IMR-90 (cell line): ENCODE measurements around the gene SLC26A4. TPM values are rescaled to one million over a fixed set of nuclear protein-coding genes. Genes with fewer than 3 reads are reported as not detected.

Source experiments
- ATAC-seq: fragments of 200-7000 bp; cut with Tn5 transposase; 2 replicates; pipeline ENCODE4 v1.9.1; 2020; ENCODE audit warnings: low read depth, mild to moderate bottlenecking, moderate library complexity
- BruUV-seq: library from RNA; stranded (reverse); fragments of 400-500 nt; replicated peaks from 2 replicates; lab custom pipeline; 2021; lab: Mats Ljungman, UMichigan
- CTCF ChIA-PET: fragments of 300-600 bp; formaldehyde crosslinking; extraction: SDS; loops from one replicate; lab custom pipeline; 2021; ENCODE audit warnings: antibody characterized with exemption; lab: Yijun Ruan, JAX
- POLR2A ChIA-PET: fragments of 300-600 bp; sonication (Branson Sonifier 250); formaldehyde crosslinking; loops from one replicate; lab custom pipeline; 2022; ENCODE audit warnings: antibody characterized with exemption; ENCODE audit not compliant: unreplicated experiment; lab: Charles Lee
- DNase-seq: peaks from one replicate; pipeline ENCODE4 v3.0.0; 2013
- H2AFZ ChIP-seq: replicated peaks from 2 replicates; pipeline ENCODE3; 2013; ENCODE audit warnings: low read length, mild to moderate bottlenecking; ENCODE audit not compliant: poor library complexity
- H2AK5ac ChIP-seq: 2 replicates; pipeline ENCODE4 v1.6.1; 2013; ENCODE audit warnings: low read depth, low read length, inconsistent platforms
- H2AK9ac ChIP-seq: replicated peaks from 2 replicates; pipeline ENCODE3; 2013; ENCODE audit warnings: mild to moderate bottlenecking, low read depth, low read length, moderate library complexity; ENCODE audit not compliant: poor library complexity
- H2BK120ac ChIP-seq: 2 replicates; pipeline ENCODE4 v1.6.1; 2013; ENCODE audit warnings: low read depth, low read length, inconsistent platforms
- H2BK15ac ChIP-seq: 3 replicates; pipeline ENCODE4 v1.6.1; 2013; ENCODE audit warnings: low read depth, low read length, inconsistent platforms
- H2BK20ac ChIP-seq: 2 replicates; pipeline ENCODE4 v1.6.1; 2013; ENCODE audit warnings: low read depth, mild to moderate bottlenecking, inconsistent platforms, low read length, moderate library complexity
- H2BK5ac ChIP-seq: 2 replicates; pipeline ENCODE4 v1.6.1; 2013; ENCODE audit warnings: mild to moderate bottlenecking, low read depth, low read length, inconsistent platforms; ENCODE audit not compliant: poor library complexity, severe bottlenecking
- H3K14ac ChIP-seq: replicated peaks from 2 replicates; pipeline ENCODE4 v1.6.1; 2013; ENCODE audit warnings: low read depth, low read length, inconsistent platforms
- H3K18ac ChIP-seq: 2 replicates; pipeline ENCODE4 v1.6.1; 2013; ENCODE audit warnings: low read depth, low read length, control low read depth
- H3K23ac ChIP-seq: 2 replicates; pipeline ENCODE4 v1.6.1; 2013; ENCODE audit warnings: low read depth, low read length, inconsistent platforms
- H3K27ac ChIP-seq: 2 replicates; pipeline ENCODE4 v1.5.1; 2013; ENCODE audit warnings: mild to moderate bottlenecking, control low read depth, low read length; ENCODE audit not compliant: insufficient read depth
- H3K27me3 ChIP-seq: 2 replicates; pipeline ENCODE4 v1.6.1; 2013; ENCODE audit warnings: low read length; ENCODE audit not compliant: control insufficient read depth, insufficient read depth
- H3K36me3 ChIP-seq: 2 replicates; pipeline ENCODE4 v1.6.1; 2013; ENCODE audit warnings: low read length, mixed read lengths; ENCODE audit not compliant: control insufficient read depth, insufficient read depth
- H3K4ac ChIP-seq: 2 replicates; pipeline ENCODE4 v1.6.1; 2013; ENCODE audit warnings: low read depth, low read length, inconsistent platforms
- H3K4me1 ChIP-seq: 2 replicates; pipeline ENCODE4 v1.6.1; 2013; ENCODE audit warnings: low read length, mixed read lengths; ENCODE audit not compliant: control insufficient read depth, insufficient read depth
- H3K4me2 ChIP-seq: 2 replicates; pipeline ENCODE4 v1.6.1; 2013; ENCODE audit warnings: low read depth, mild to moderate bottlenecking, control low read depth, low read length, moderate library complexity
- H3K4me3 ChIP-seq: 2 replicates; pipeline ENCODE4 v1.5.1; 2013; ENCODE audit warnings: low read depth, mild to moderate bottlenecking, control low read depth, low read length, moderate library complexity; ENCODE audit not compliant: insufficient read depth
- H3K56ac ChIP-seq: 2 replicates; pipeline ENCODE4 v1.6.1; 2013; ENCODE audit warnings: low read length, inconsistent platforms; ENCODE audit not compliant: insufficient read depth; ENCODE audit errors: extremely low read depth
- H3K79me1 ChIP-seq, 2 experiments: 2 replicates each; pipeline ENCODE4 v1.6.1; 2013; ENCODE audit warnings: low read length in 2 of 2, inconsistent platforms in 1 of 2, low read depth in 1 of 2
- H3K9ac ChIP-seq: 2 replicates; pipeline ENCODE4 v1.6.1; 2013; ENCODE audit warnings: low read depth, low read length, control low read depth
- H3K9me1 ChIP-seq: 2 replicates; pipeline ENCODE4 v1.6.1; 2013; ENCODE audit warnings: low read length, inconsistent platforms; ENCODE audit not compliant: insufficient read depth
- H3K9me3 ChIP-seq: 2 replicates; pipeline ENCODE4 v1.6.1; 2013; ENCODE audit warnings: low read length; ENCODE audit not compliant: control insufficient read depth, insufficient read depth
- H4K20me1 ChIP-seq: 2 replicates; pipeline ENCODE4 v1.6.1; 2013; ENCODE audit warnings: low read length, inconsistent platforms; ENCODE audit not compliant: insufficient read depth
- H4K5ac ChIP-seq: 2 replicates; pipeline ENCODE4 v1.6.1; 2013; ENCODE audit warnings: mild to moderate bottlenecking, low read depth, low read length, control low read depth
- H4K8ac ChIP-seq, 2 experiments: 2 replicates each; pipeline ENCODE4 v1.6.1; 2013; ENCODE audit warnings: low read depth in 2 of 2, low read length in 2 of 2, control low read depth in 1 of 2, inconsistent platforms in 1 of 2
- H4K91ac ChIP-seq: 2 replicates; pipeline ENCODE4 v1.6.1; 2013; ENCODE audit warnings: low read depth, low read length, inconsistent platforms; ENCODE audit not compliant: insufficient read depth
- CEBPB ChIP-seq: IDR thresholded peaks from 2 replicates; pipeline ENCODE4 v1.6.1; 2012; ENCODE audit warnings: low read depth, low read length, improper control_type of control experiment
- CHD1 ChIP-seq: IDR thresholded peaks from 2 replicates; pipeline ENCODE4 v1.6.1; 2012; ENCODE audit warnings: low read depth, low read length, improper control_type of control experiment
- ELK1 ChIP-seq: fragments of 150-350 bp; IDR thresholded peaks from 2 replicates; pipeline ENCODE4 v1.6.1; 2016; ENCODE audit warnings: low read depth, mild to moderate bottlenecking, low read length, moderate library complexity, borderline replicate concordance
- FOS ChIP-seq: fragments of 150-350 bp; IDR thresholded peaks from 2 replicates; pipeline ENCODE4 v1.6.1; 2016; ENCODE audit warnings: low read depth, low read length
- MAFK ChIP-seq: IDR thresholded peaks from 2 replicates; pipeline ENCODE4 v1.6.1; 2012; ENCODE audit warnings: low read depth, low read length, improper control_type of control experiment
- MXI1 ChIP-seq: IDR thresholded peaks from 2 replicates; pipeline ENCODE4 v1.6.1; 2012; ENCODE audit warnings: low read depth, mild to moderate bottlenecking, low read length, moderate library complexity, borderline replicate concordance
- NFE2L2 ChIP-seq: fragments of 150-350 bp; IDR thresholded peaks from 2 replicates; pipeline ENCODE4 v1.6.1; 2016; ENCODE audit warnings: low read depth, mild to moderate bottlenecking, low read length
- POLR2A ChIP-seq: IDR thresholded peaks from 2 replicates; pipeline ENCODE4 v1.6.1; 2012; ENCODE audit warnings: mild to moderate bottlenecking, low read depth, low read length
- RAD21 ChIP-seq: IDR thresholded peaks from 2 replicates; pipeline ENCODE4 v1.6.1; 2012; ENCODE audit warnings: low read length, improper control_type of control experiment
- RCOR1 ChIP-seq: IDR thresholded peaks from 2 replicates; pipeline ENCODE4 v1.6.1; 2012; ENCODE audit warnings: mild to moderate bottlenecking, low read length, improper control_type of control experiment; ENCODE audit not compliant: insufficient replicate concordance
- RFX5 ChIP-seq: IDR thresholded peaks from 2 replicates; pipeline ENCODE4 v1.8.0; 2012; ENCODE audit warnings: low read depth, mild to moderate bottlenecking, low read length, moderate library complexity
- SMC3 ChIP-seq: fragments of 150-350 bp; IDR thresholded peaks from 2 replicates; pipeline ENCODE4 v1.6.1; 2016; ENCODE audit warnings: low read depth, mild to moderate bottlenecking, antibody characterized with exemption, low read length, moderate library complexity
- USF2 ChIP-seq: fragments of 150-350 bp; IDR thresholded peaks from 2 replicates; pipeline ENCODE4 v1.6.1; 2017; ENCODE audit warnings: mild to moderate bottlenecking, antibody characterized with exemption, low read length, low read depth
- WGBS, 2 experiments: methylation state at CpG; one replicate each; pipeline versions ENCODE4 v1.1.5 to v1.1.7; 2013; ENCODE audit warnings: missing lambda C conversion rate in 2 of 2; ENCODE audit not compliant: insufficient read length in 1 of 2; ENCODE audit errors: extremely low coverage in 2 of 2; 5-methylcytosine and 5-hydroxymethylcytosine counted together
- dilution Hi-C: fragments of 300-500 bp; cut with HindIII; formaldehyde crosslinking; loops from one replicate; pipeline ENCODE4 v1.14.3; 2018; ENCODE audit warnings: low sequenced_read_pairs; ENCODE audit not compliant: unreplicated experiment
- in situ Hi-C: fragments of 300-500 bp; cut with MboI; formaldehyde crosslinking; loops from 3 replicates; pipeline ENCODE4 v1.14.3; 2019; ENCODE audit warnings: low sequenced_read_pairs, inconsistent platforms, mixed read lengths
- intact Hi-C: fragments of 100-400 bp; cut with micrococcal nuclease; formaldehyde crosslinking; loops from 2 replicates; pipeline ENCODE4 v1.10.0; 2022
- polyA plus RNA-seq, 3 experiments: library from polyadenylated mRNA; depleted of rRNA; stranded (reverse); fragments of >200 nt; gene quantifications; 2 replicates each; pipeline ENCODE4 v1.2.3, GENCODE V29; 2012; ENCODE audit warnings: low replicate concordance in 1 of 3
- total RNA-seq: library from RNA; depleted of rRNA; stranded (reverse); fragments of >200 nt; gene quantifications from 2 replicates; pipeline ENCODE4 v1.2.3, GENCODE V29; 2012

SLC26A4 gene
- total and polyA plus RNA-seq, 2 of the 4 experiments (the other 2 are of a cell fraction), result 0.09 to 1.1 TPM

GRCh38 chr7:107691716-107692115 lies 31.1 kb downstream of the SLC26A4 start:
- no peak overlapping the region for H3K4ac ChIP-seq
- no peak overlapping the region for H2BK5ac ChIP-seq
- 0 out of 2 replicates have a peak overlapping the region, but pooled peaks have one; percentile 46 for H3K23ac ChIP-seq
- intact Hi-C loops (no loop called here), in situ Hi-C loops (no loop called here), dilution Hi-C loops (no loop called here)
- no peak overlapping the region for H4K5ac ChIP-seq
- peak overlapping the region; percentile 44 for H2AFZ ChIP-seq
- no peaks in the 10 kb centered on the region for H4K20me1 ChIP-seq
- H3K9me3 ChIP-seq, result no peaks in the 10 kb centered on the region
- 0 out of 2 replicates have a peak overlapping the region, but pooled peaks have one; percentile 5 for H3K14ac ChIP-seq
- ChIA-PET CTCF (interaction anchor here (1.6 kb wide), 1 partner anchor 15 kb away, joined by 4 read pairs; no protein-coding TSS in a partner anchor), POLR2A (no interaction called here)
- 40% methylated on average over 1 of the region's 3 CpGs; no CpG with 5 or more reads in 1 of the 2 experiments for WGBS, 2 experiments
- H3K4me2 ChIP-seq, result peak overlapping the region; percentile 25; the same call in 1 of the 2 replicates
- TF ChIP-seq SMC3 (no peak), RCOR1 (no peak), MAFK (no peak), POLR2A (no peak), NFE2L2 (no peak), ELK1 (no peak), CHD1 (no peak), FOS (no peak), USF2 (no peak), MXI1 (no peak), RFX5 (no peak), CEBPB (no peak), RAD21 (no peak)
- DNase-seq, result peak; percentile 34
- no peak overlapping the region for H3K27ac ChIP-seq
- H2BK120ac ChIP-seq, result no peak overlapping the region
- H3K79me1 ChIP-seq, result no peaks in the 10 kb centered on the region
- H3K18ac ChIP-seq, result no peak overlapping the region
- no peak overlapping the region for H3K9ac ChIP-seq
- no peaks in the 10 kb centered on the region for H3K36me3 ChIP-seq
- H3K4me3 ChIP-seq, result no peak overlapping the region
- H2AK9ac ChIP-seq, result no peak overlapping the region
- no peak for ATAC-seq
- H3K4me1 ChIP-seq, result peaks cover 17% of the 10 kb centered on the region
- H3K9me1 ChIP-seq, result peaks cover 10% of the 10 kb centered on the region
- H3K56ac ChIP-seq, result no peak overlapping the region
- H2AK5ac ChIP-seq, result peak overlapping the region; percentile 53; the same call in 1 of the 2 replicates
- H2BK20ac ChIP-seq, result peak overlapping the region; percentile 38; the same call in 1 of the 2 replicates
- H4K91ac ChIP-seq, result no peak overlapping the region
- no peaks in the 10 kb centered on the region for H3K27me3 ChIP-seq
- no peak overlapping the region for H4K8ac ChIP-seq
- peak overlapping the region; percentile 40; the same call in 1 of the 3 replicates for H2BK15ac ChIP-seq
- no TSS peak for BruUV-seq
